H1 (cell line): ENCODE results near the gene ARHGEF35. TPM values are rescaled to one million over a fixed set of nuclear protein-coding genes. Genes with fewer than 3 reads are reported as not detected.

Experiments used
- CHD7 ChIP-seq: fragments of 300-600 bp; sonication (generic); IDR thresholded peaks from 2 replicates; pipeline ENCODE4 v1.7.1; 2012; ENCODE audit warnings: low read length, moderate library complexity, mild to moderate bottlenecking, inconsistent platforms; ENCODE audit not compliant: insufficient replicate concordance
- HDAC6 ChIP-seq: IDR thresholded peaks from one replicate; pipeline ENCODE4 v1.7.1; 2012; ENCODE audit warnings: low read depth, mild to moderate bottlenecking, inconsistent platforms, low read length, moderate library complexity
- KDM1A ChIP-seq: fragments of 200-600, 300-600 bp; sonication (generic); IDR thresholded peaks from 2 replicates; pipeline ENCODE4 v1.7.1; 2016; ENCODE audit warnings: mild to moderate bottlenecking, low read length, borderline replicate concordance
- KDM4A ChIP-seq: IDR thresholded peaks from one replicate; pipeline ENCODE4 v1.7.1; 2012; ENCODE audit warnings: low read depth, mild to moderate bottlenecking, moderate library complexity, low read length, inconsistent platforms; ENCODE audit not compliant: severe bottlenecking
- MAFK ChIP-seq: IDR thresholded peaks from 2 replicates; pipeline ENCODE4 v1.6.1; 2012; ENCODE audit warnings: low read depth, mild to moderate bottlenecking, improper control_type of control experiment, low read length
- PHF8 ChIP-seq: fragments of 200-600 bp; sonication (generic); conservative IDR thresholded peaks from 2 replicates; pipeline ENCODE4 v1.7.1; 2012; ENCODE audit warnings: low read depth, mild to moderate bottlenecking, inconsistent platforms, low read length, moderate library complexity
- POLR2A ChIP-seq, 2 experiments: IDR thresholded peaks; 1 replicate in 1 of 2; 2 replicates in 1 of 2; pipeline ENCODE4 v1.6.1; 2011; ENCODE audit warnings: low read depth in 2 of 2, low read length in 2 of 2, mild to moderate bottlenecking in 2 of 2; ENCODE audit errors: control extremely low read depth in 1 of 2
- SIX5 ChIP-seq: IDR thresholded peaks from 2 replicates; pipeline ENCODE4 v1.6.1; 2011; ENCODE audit warnings: mild to moderate bottlenecking, low read depth, low read length
- SP4 ChIP-seq: IDR thresholded peaks from 2 replicates; pipeline ENCODE4 v1.6.1; 2012; ENCODE audit warnings: low read length, inconsistent platforms
- SUZ12 ChIP-seq: fragments of 200-600 bp; sonication (generic); IDR thresholded peaks from 2 replicates; pipeline ENCODE4 v1.6.1; 2012; ENCODE audit warnings: mild to moderate bottlenecking, inconsistent platforms, low read length, moderate library complexity, mixed read lengths
- polyA plus RNA-seq, 7 experiments: library from polyadenylated mRNA; depleted of rRNA in 3 of 7; stranded (reverse) in 5 of 7; unstranded in 2 of 7; fragments of >200 nt in 5 of 7; fragments of 200-250 nt in 2 of 7; gene quantifications; 1 replicate in 5 of 7; 2 replicates in 1 of 7; 4 replicates in 1 of 7; pipeline versions ENCODE4 v1.2.1 to v1.2.3, GENCODE V29; 2011 to 2013; ENCODE audit warnings: missing spikeins in 2 of 7, mixed read lengths in 2 of 7
- total RNA-seq: library from RNA; stranded (reverse); fragmentation: NEBNext Ultra II Directional; extraction: Animal tissue kit (Norgen Biotek cat#: 25700); gene quantifications from 2 replicates; pipeline ENCODE4 v1.2.1, GENCODE V29; 2021

The ARHGEF35 gene
- total and polyA plus RNA-seq, 2 of the 8 experiments (the other 6 are each of a cell fraction or from before 2014, with no cell fraction given), result 1.3 to 11.8 TPM

GRCh38 chr7:144174613-144175012 is 21.0 kb downstream of the ARHGEF35 start (continued):
- TF ChIP-seq CHD7 (no peak), KDM1A (no peak), SIX5 (no peak), PHF8 (no peak), POLR2A (IDR thresholded peaks at IDR 0.05; ENCODE audit: control extremely low read depth in 1 of 2, low read depth in 2 of 2, low read length in 2 of 2) (no peak), SUZ12 (no peak), KDM4A (no peak), SP4 (no peak), HDAC6 (no peak), MAFK (no peak)
